OCI-LY1 (cell line): ENCODE data around the gene EMILIN1.

Experiments
- H2AFZ ChIP-seq: fragments of 200-600 bp; sonication (generic), shearing (Covaris generic); 2 replicates; pipeline ENCODE4 v1.6.0; 2014; ENCODE audit warnings: antibody characterized with exemption, mild to moderate bottlenecking, low read length
- H3F3A ChIP-seq: fragments of 200-600 bp; sonication (generic), shearing (Covaris generic); 2 replicates; pipeline ENCODE4 v1.6.0; 2014; ENCODE audit warnings: mild to moderate bottlenecking, antibody characterized with exemption, low read length, moderate library complexity; ENCODE audit not compliant: insufficient read depth
- H3K27ac ChIP-seq: fragments of 200-600 bp; sonication (generic); 2 replicates; pipeline ENCODE4 v1.5.1; 2014; ENCODE audit warnings: low read length, mixed run types, mild to moderate bottlenecking, low read depth; ENCODE audit not compliant: poor library complexity, severe bottlenecking
- H3K27me3 ChIP-seq: fragments of 200-600 bp; sonication (generic); 2 replicates; pipeline ENCODE4 v1.6.0; 2014; ENCODE audit warnings: antibody characterized with exemption, mild to moderate bottlenecking, low read length, moderate library complexity; ENCODE audit not compliant: insufficient read depth
- H3K36me3 ChIP-seq: fragments of 200-600 bp; sonication (generic); 2 replicates; pipeline ENCODE4 v1.6.1; 2014; ENCODE audit warnings: mild to moderate bottlenecking, antibody characterized with exemption, low read length, moderate library complexity, mixed read lengths; ENCODE audit not compliant: insufficient read depth
- H3K4me1 ChIP-seq: fragments of 200-600 bp; sonication (generic); 2 replicates; pipeline ENCODE4 v1.5.1; 2014; ENCODE audit warnings: mild to moderate bottlenecking, low read length, moderate library complexity; ENCODE audit not compliant: insufficient read depth, severe bottlenecking
- H3K4me2 ChIP-seq: fragments of 200-600 bp; sonication (generic), shearing (Covaris generic); 2 replicates; pipeline ENCODE4 v1.6.1; 2014; ENCODE audit warnings: low read length
- H3K4me3 ChIP-seq: fragments of 200-600 bp; sonication (generic); 2 replicates; pipeline ENCODE4 v1.5.1; 2014; ENCODE audit warnings: low read length, low read depth, mild to moderate bottlenecking, mixed read lengths; ENCODE audit not compliant: poor library complexity, severe bottlenecking
- H3K79me2 ChIP-seq: fragments of 200-600 bp; shearing (Covaris generic); 2 replicates; pipeline ENCODE4 v1.6.1; 2016; ENCODE audit warnings: mixed run types, low read length, mixed read lengths; ENCODE audit not compliant: insufficient read depth
- H3K9ac ChIP-seq: fragments of 200-600 bp; sonication (generic), shearing (Covaris generic); 2 replicates; pipeline ENCODE4 v1.6.1; 2014; ENCODE audit warnings: mild to moderate bottlenecking, low read length, mixed read lengths
- H3K9me2 ChIP-seq: fragments of 200-600 bp; sonication (generic), shearing (Covaris generic); 2 replicates; pipeline ENCODE4 v1.6.1; 2014; ENCODE audit warnings: low read depth, mild to moderate bottlenecking, low read length, mixed read lengths
- H3K9me3 ChIP-seq: fragments of 200-600 bp; shearing (Covaris generic); 2 replicates; pipeline ENCODE4 v1.6.1; 2014; ENCODE audit warnings: low read length, mixed read lengths
- H4K20me1 ChIP-seq: fragments of 200-600 bp; sonication (generic), shearing (Covaris generic); 2 replicates; pipeline ENCODE4 v1.6.0; 2016; ENCODE audit warnings: mild to moderate bottlenecking, low read length; ENCODE audit not compliant: insufficient read depth
- EZH2 ChIP-seq: fragments of 200-600 bp; sonication (generic), shearing (Covaris generic); IDR thresholded peaks from 2 replicates; pipeline ENCODE4 v1.8.0; 2017; ENCODE audit warnings: borderline replicate concordance, mixed run types, mild to moderate bottlenecking, antibody characterized with exemption, low read length, moderate library complexity, mixed read lengths
- TF ChIP-seq, protein P1 (sequence below): fragments of 200-600 bp; sonication (generic), shearing (Covaris generic); IDR thresholded peaks from 2 replicates; pipeline ENCODE4 v1.5.1; 2017; ENCODE audit warnings: mild to moderate bottlenecking, antibody characterized with exemption, low read length, moderate library complexity, mixed read lengths

Gene EMILIN1

DNA sequence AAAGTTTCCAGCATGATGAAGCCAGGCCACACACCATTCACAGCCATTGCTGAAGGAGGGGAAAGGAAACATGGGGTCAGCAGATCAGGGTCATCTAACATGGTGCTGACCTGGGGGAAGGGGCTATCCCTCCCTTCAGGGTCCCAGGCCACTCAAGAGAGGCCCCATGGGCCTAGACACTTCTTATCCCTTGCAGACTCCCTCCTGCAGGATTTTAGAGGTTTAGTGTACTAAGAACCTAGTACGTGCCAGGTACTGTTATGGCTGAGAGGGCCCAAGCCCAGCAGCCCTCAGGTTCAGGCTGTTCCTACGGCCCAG, 17.0 kb downstream of the EMILIN1 start:
- no peak overlapping the region for H3K4me3 ChIP-seq
- H3K9me2 ChIP-seq = no peaks in the 10 kb centered on the region
- no peaks in the 10 kb centered on the region for H3K36me3 ChIP-seq
- no peaks in the 10 kb centered on the region for H3K79me2 ChIP-seq
- no peaks in the 10 kb centered on the region for H3F3A ChIP-seq
- H2AFZ ChIP-seq = peak overlapping the region; percentile 54; the same call in 1 of the 2 replicates
- H3K27ac ChIP-seq = no peak overlapping the region
- H3K4me2 ChIP-seq = no peak overlapping the region
- H4K20me1 ChIP-seq = no peaks in the 10 kb centered on the region
- peaks cover 11% of the 10 kb centered on the region for H3K4me1 ChIP-seq
- no peaks in the 10 kb centered on the region for H3K9me3 ChIP-seq
- H3K27me3 ChIP-seq = no peaks in the 10 kb centered on the region
- TF ChIP-seq, protein P1, sequence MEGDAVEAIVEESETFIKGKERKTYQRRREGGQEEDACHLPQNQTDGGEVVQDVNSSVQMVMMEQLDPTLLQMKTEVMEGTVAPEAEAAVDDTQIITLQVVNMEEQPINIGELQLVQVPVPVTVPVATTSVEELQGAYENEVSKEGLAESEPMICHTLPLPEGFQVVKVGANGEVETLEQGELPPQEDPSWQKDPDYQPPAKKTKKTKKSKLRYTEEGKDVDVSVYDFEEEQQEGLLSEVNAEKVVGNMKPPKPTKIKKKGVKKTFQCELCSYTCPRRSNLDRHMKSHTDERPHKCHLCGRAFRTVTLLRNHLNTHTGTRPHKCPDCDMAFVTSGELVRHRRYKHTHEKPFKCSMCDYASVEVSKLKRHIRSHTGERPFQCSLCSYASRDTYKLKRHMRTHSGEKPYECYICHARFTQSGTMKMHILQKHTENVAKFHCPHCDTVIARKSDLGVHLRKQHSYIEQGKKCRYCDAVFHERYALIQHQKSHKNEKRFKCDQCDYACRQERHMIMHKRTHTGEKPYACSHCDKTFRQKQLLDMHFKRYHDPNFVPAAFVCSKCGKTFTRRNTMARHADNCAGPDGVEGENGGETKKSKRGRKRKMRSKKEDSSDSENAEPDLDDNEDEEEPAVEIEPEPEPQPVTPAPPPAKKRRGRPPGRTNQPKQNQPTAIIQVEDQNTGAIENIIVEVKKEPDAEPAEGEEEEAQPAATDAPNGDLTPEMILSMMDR = no peak
- no peak for TF ChIP-seq EZH2
- H3K9ac ChIP-seq = no peak overlapping the region

DNA sequence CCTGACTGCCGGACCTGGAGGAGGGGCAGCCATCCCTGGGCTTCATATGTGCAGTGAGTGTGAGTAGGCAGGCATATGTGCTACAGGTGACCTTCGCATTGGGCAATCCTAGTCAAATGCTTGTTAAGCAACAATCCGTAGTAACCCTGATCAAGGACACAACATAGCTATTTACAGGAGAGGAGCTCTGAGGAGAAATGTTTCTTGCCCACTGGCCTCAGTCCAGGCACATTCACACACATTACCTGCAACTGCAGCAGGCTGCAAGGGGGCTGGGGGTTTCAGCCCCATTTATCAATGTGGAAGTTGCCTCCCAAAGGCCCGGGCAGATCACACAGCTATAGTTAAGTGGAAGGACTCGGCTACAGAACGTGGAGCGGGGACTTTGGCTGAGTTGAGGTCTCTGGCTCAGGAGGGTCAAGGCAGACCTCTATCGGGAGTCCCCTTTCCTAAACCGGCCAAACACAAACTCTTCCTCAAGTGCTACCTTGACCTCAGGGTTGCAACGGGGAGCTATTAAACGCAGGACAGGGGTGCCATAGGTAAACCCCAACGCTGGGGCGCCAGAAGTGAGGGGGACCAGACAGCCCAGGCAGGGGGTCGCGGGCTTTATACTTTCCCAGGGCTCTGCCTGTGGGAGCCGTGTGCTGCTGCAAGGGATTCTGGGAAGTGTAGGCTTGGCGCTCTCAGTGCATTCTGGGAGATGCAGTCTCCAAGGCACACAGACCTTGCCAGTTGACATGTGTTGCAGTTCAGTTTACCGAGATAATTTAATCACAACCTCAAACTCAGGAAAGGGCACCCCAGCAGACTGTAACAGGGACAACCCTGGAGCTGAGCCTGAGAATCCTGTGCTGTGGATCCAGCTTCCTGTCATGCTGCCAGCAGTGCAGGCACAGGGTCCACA, 17.6 kb downstream of the EMILIN1 start:
- Histone ChIP-seq H2AFZ (peak overlapping the region; percentile 54; the same call in 1 of the 2 replicates), H3K4me3 (peak overlapping the region; percentile 51), H3K36me3 (no peaks in the 10 kb centered on the region), H3K27ac (no peak overlapping the region), H4K20me1 (no peaks in the 10 kb centered on the region), H3K9me2 (no peaks in the 10 kb centered on the region), H3K79me2 (no peaks in the 10 kb centered on the region), H3K4me1 (peaks cover 11% of the 10 kb centered on the region), H3K4me2 (peak overlapping the region; percentile 73), H3K27me3 (no peaks in the 10 kb centered on the region; the same call in 1 of the 2 replicates), H3F3A (no peaks in the 10 kb centered on the region), H3K9ac (peak overlapping the region; percentile 46; the same call in 1 of the 2 replicates), H3K9me3 (no peaks in the 10 kb centered on the region)
- no peak for TF ChIP-seq EZH2
- TF ChIP-seq, protein P1 = no peak

DNA sequence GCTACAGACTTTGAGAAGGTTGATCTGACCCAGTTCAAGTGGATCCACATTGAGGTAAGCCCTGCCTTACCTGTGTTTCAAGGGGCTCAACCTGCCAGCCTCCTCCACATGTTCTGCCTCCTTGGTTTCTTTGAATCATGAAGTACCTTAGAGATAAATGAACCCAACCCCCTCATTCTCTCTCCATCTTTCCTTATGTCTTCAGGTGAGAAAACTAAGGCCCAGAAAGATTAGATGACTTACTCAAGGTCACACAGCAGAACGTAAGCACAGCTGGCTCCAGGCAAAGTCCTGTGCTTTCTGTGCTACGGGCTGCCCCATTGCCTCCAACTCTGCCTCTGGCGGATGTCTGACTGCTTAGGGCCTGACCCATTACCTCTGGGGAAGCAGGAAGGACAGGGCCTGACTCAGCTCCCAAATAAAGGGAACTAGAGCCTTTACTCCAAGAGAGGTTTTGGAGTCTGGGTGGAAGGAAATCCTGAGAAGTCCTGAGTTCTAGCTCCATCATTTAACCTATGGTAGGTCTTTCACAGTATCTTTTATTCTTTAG, 18.4 kb downstream of the EMILIN1 start:
- no peaks in the 10 kb centered on the region for H3K9me2 ChIP-seq
- H3K36me3 ChIP-seq = no peaks in the 10 kb centered on the region
- no peaks in the 10 kb centered on the region; the same call in 1 of the 2 replicates for H3K27me3 ChIP-seq
- no peak overlapping the region for H3K4me2 ChIP-seq
- H3K27ac ChIP-seq = no peak overlapping the region
- H3K4me1 ChIP-seq = peaks cover 11% of the 10 kb centered on the region
- H4K20me1 ChIP-seq = no peaks in the 10 kb centered on the region
- no peaks in the 10 kb centered on the region for H3F3A ChIP-seq
- H3K4me3 ChIP-seq = no peak overlapping the region
- TF ChIP-seq, protein P1 = no peak
- TF ChIP-seq EZH2 = no peak
- no peaks in the 10 kb centered on the region for H3K79me2 ChIP-seq
- no peaks in the 10 kb centered on the region for H3K9me3 ChIP-seq
- H2AFZ ChIP-seq = no peak overlapping the region
- no peak overlapping the region; the same call in 1 of the 2 replicates for H3K9ac ChIP-seq
